Fibroblast of villous mesenchyme (primary cell): ENCODE measurements around the gene TGIF1. TPM values are rescaled to one million over a fixed set of nuclear protein-coding genes. Genes with fewer than 3 reads are reported as not detected.

Experiments
- DNase-seq: peaks from one replicate; pipeline ENCODE4 v3.0.0-alpha.2; 2010; ENCODE audit warnings: low read depth
- H3K4me3 ChIP-seq: 2 replicates; pipeline ENCODE4 v1.5.1; 2011; ENCODE audit warnings: low read depth, mild to moderate bottlenecking, low read length
- total RNA-seq: library from RNA; depleted of rRNA; stranded (reverse); fragments of >200 nt; gene quantifications from 2 replicates; pipeline ENCODE4 v1.2.3, GENCODE V29; 2012
- TF ChIP-seq, protein P1 (sequence below): IDR thresholded peaks from 2 replicates; pipeline ENCODE4 v1.5.1; 2012; ENCODE audit warnings: low read depth, mild to moderate bottlenecking, low read length; ENCODE audit not compliant: insufficient read depth

Gene TGIF1
- total RNA-seq, 1 donor, result 136 TPM

DNA sequence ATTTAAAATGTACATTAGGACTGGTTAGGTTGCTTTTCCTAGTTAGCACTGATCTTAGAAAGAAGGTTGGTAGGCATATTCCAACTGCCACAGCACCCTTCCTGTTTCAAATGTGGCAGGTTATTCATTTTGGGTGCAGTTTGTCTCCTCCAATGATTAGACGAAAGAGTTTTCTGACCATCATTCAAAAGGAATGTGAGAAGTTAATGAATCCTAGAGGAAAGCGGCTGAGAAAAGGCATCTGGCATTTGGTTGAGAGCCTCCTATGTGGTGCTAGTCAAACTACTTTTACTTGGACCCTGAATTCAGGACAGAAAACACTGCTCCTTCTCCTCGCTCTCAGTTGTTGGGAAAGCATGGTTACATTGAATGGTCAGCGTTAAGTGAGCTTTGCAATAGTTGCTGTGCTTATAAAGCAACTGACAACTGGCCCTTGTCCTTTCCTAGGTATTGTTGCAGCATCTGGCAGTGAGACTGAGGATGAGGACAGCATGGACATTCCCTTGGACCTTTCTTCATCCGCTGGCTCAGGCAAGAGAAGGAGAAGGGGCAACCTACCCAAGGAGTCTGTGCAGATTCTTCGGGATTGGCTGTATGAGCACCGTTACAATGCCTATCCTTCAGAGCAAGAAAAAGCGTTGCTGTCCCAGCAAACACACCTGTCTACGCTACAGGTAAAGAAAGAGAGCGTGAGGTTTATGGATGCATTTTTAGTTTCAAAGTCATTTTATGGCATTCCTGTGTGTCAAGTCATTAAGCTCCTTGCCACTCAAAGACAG is 6.1 kb downstream of the TGIF1 start:
- peak overlapping the region; percentile 22 for H3K4me3 ChIP-seq
- DNase-seq, result peak; percentile 64

DNA sequence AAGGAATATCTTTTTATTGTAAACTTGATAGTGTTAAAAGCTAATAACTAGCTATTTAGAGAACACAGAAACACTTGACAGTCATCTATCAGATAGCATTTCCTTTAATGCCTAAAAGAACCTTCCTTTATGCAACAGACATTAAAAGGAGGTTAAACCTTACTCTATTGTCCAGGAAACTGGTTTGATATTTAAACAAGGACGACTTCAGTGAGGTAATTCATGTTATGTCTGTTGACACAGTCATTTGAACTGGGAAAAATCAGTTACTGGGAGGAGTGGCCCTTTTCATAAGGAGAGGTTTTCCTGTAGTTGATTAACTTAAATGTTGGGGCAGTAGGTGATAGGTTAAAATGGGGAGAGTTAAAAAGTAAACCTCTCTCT is 6.7 kb downstream of the TGIF1 start:
- no peak overlapping the region for H3K4me3 ChIP-seq
- DNase-seq, result no peak
- TF ChIP-seq, protein P1, sequence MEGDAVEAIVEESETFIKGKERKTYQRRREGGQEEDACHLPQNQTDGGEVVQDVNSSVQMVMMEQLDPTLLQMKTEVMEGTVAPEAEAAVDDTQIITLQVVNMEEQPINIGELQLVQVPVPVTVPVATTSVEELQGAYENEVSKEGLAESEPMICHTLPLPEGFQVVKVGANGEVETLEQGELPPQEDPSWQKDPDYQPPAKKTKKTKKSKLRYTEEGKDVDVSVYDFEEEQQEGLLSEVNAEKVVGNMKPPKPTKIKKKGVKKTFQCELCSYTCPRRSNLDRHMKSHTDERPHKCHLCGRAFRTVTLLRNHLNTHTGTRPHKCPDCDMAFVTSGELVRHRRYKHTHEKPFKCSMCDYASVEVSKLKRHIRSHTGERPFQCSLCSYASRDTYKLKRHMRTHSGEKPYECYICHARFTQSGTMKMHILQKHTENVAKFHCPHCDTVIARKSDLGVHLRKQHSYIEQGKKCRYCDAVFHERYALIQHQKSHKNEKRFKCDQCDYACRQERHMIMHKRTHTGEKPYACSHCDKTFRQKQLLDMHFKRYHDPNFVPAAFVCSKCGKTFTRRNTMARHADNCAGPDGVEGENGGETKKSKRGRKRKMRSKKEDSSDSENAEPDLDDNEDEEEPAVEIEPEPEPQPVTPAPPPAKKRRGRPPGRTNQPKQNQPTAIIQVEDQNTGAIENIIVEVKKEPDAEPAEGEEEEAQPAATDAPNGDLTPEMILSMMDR, result no peak

More for the DNA sequence above, 6.1 kb downstream of the TGIF1 start:
- TF ChIP-seq, protein P1, result no peak

GRCh38 chr18:3457261-3457724 is 7.3 kb downstream of the TGIF1 start:
- TF ChIP-seq, protein P1, result no peak
- H3K4me3 ChIP-seq, result no peak overlapping the region
- no peak for DNase-seq

DNA sequence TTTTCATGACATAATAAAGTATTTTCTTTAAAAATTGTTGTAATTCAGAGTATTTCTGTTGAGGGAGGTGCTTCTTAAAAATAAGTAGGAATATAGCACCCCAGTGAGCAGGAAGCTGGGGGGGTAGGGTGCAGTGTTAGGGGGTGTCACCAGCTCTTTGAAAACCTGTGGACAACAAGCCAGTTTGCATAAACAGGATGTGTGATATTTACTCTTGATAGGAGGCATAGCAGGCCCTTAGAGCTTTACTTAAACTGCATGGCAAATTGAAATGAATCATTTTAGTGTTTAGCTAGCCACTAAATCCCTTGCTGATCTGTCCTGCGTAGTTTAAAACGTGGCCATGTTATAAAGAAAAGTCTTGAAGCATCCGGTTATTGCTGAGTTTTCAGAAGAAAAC is 8.4 kb downstream of the TGIF1 start:
- H3K4me3 ChIP-seq, result no peak overlapping the region
- TF ChIP-seq, protein P1, result no peak
- peak; percentile 61 for DNase-seq

DNA sequence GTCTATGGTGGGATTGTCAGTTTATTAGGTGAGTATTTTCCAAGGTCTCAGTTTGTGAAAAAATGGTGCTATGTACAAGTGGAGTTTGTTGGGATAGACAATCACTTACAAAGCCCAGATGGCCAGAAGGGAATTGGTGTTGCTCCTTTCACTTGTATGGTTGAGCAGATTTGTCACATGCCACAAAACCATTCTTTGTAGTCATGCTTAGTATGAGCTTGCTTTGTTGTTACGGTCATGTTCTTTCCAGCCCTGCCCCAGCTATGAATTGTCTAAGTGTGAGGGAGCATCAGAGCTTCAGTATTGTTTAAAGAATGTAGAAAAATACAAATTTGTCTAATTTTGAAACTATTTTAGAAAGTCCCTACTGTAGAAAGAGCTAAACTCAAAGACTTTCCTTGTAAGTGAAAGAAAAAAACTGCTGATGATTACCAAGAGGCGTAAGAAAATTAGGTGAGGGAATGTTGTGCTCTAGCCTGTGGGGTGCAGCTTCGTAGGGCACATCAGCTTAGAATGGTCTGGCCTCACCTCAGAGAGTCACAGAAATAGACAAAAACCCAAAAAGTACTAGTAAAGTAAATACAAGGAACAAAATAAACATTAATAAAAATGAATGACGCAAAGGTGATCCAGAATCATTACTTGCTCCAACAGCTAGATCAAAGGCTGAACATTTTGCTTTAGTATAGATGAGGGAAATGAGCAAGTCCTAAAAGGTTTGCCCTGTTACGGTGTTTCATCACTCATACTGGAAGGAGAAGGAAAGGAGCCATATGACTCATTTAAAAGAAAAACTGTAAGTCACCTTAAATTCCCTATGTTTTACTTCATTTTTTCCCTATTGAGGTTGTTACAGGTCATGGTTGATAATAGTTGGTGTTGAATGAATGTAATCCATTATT is 9.2 kb downstream of the TGIF1 start:
- DNase-seq, result peak; percentile 52
- no peak overlapping the region for H3K4me3 ChIP-seq
- TF ChIP-seq, protein P1, result no peak

GRCh38 chr18:3460823-3461398 is 10.9 kb downstream of the TGIF1 start:
- H3K4me3 ChIP-seq, result no peak overlapping the region
- no peak for DNase-seq
- TF ChIP-seq, protein P1, result no peak
